CD4-positive, alpha-beta T cell treated with Interleukin-17A for 4 hours (primary cell): ENCODE measurements around the gene OR4C45.
"Not testable (repeated sequence)": the region's sequence is repeated elsewhere in the genome, so short reads cannot be mapped to it uniquely, and the experiment has no call there.

Experiments used
- DNase-seq: peaks from one replicate; pipeline ENCODE4 v3.0.0-alpha.2; 2020; ENCODE audit warnings: mixed read lengths

Gene OR4C45

GRCh38 chr11:50032574-50032973 lies at the start of gene OR4C45:
Gene OR4C45 (plus strand): TSS chr11:50032874.
- DNase-seq: no peak

- DNase-seq: peak; percentile 4
Measured at GRCh38 chr11:49995565-49995964, 37.1 kb upstream of the OR4C45 start.

GRCh38 chr11:50030193-50030592 lies 2.5 kb upstream of the OR4C45 start:
- no peak for DNase-seq

- not testable (repeated sequence) for DNase-seq
Measured at GRCh38 chr11:50036239-50036638, 3.6 kb downstream of the OR4C45 start.

- DNase-seq: no peak
Measured at GRCh38 chr11:50037251-50037650, 4.6 kb downstream of the OR4C45 start.

- DNase-seq: no peak
Measured at GRCh38 chr11:50044647-50045046, 12.0 kb downstream of the OR4C45 start.

GRCh38 chr11:50063056-50063455 lies 30.4 kb downstream of the OR4C45 start:
- not testable (repeated sequence) for DNase-seq

GRCh38 chr11:50070389-50070788 lies 37.7 kb downstream of the OR4C45 start:
- DNase-seq: no peak

- DNase-seq: no peak
Measured at GRCh38 chr11:50071584-50072225, 39.0 kb downstream of the OR4C45 start.

GRCh38 chr11:50072226-50073112 lies 39.8 kb downstream of the OR4C45 start:
- no peak for DNase-seq

GRCh38 chr11:50073113-50074105 lies 40.7 kb downstream of the OR4C45 start:
- no peak for DNase-seq

- no peak for DNase-seq
Measured at GRCh38 chr11:50074161-50074560, 41.5 kb downstream of the OR4C45 start.

GRCh38 chr11:50075856-50076255 lies 43.2 kb downstream of the OR4C45 start:
- no peak for DNase-seq

GRCh38 chr11:50077526-50077925 lies 44.9 kb downstream of the OR4C45 start:
- DNase-seq: no peak

- no peak for DNase-seq
Measured at GRCh38 chr11:50078001-50078400, 45.3 kb downstream of the OR4C45 start.

GRCh38 chr11:50078946-50079345 lies 46.3 kb downstream of the OR4C45 start:
- DNase-seq: not testable (repeated sequence)

- DNase-seq: no peak
Measured at GRCh38 chr11:50080256-50080655, 47.6 kb downstream of the OR4C45 start.
